Activated CD4-positive, alpha-beta T cell treated with anti-CD3 and anti-CD28 coated beads, Interleukin-2, amount 10 ng/mL, durations not matched to agents 24 days and 14 days (primary cell): ENCODE results near the gene OLFM2. TPM values are rescaled to one million over a fixed set of nuclear protein-coding genes. Genes with fewer than 3 reads are reported as not detected.

Experiments used
- DNase-seq: peaks from one replicate; pipeline ENCODE4 v3.0.0; 2022
- H3K27ac Mint-ChIP-seq: one replicate; pipeline ENCODE4 v1.8.0; 2022; ENCODE audit warnings: mild to moderate bottlenecking, mixed read lengths
- H3K27me3 Mint-ChIP-seq: one replicate; pipeline ENCODE4 v1.8.0; 2022; ENCODE audit warnings: mixed read lengths
- H3K36me3 Mint-ChIP-seq: one replicate; pipeline ENCODE4 v1.8.0; 2022; ENCODE audit warnings: low read depth, mild to moderate bottlenecking, mixed read lengths
- H3K4me1 Mint-ChIP-seq: one replicate; pipeline ENCODE4 v1.8.0; 2021; ENCODE audit warnings: mixed read lengths
- H3K4me3 Mint-ChIP-seq: one replicate; pipeline ENCODE4 v1.8.0; 2022; ENCODE audit warnings: mild to moderate bottlenecking, moderate library complexity, mixed read lengths
- H3K9me3 Mint-ChIP-seq: one replicate; pipeline ENCODE4 v1.8.0; 2021; ENCODE audit warnings: mixed read lengths
- intact Hi-C: fragments of 100-400 bp; cut with micrococcal nuclease; formaldehyde crosslinking; loops from one replicate; pipeline ENCODE4 v1.15.1; 2023
- total RNA-seq: library from RNA; stranded (reverse); gene quantifications from 2 replicates; pipeline ENCODE4 v1.2.3, GENCODE V29; 2022

Gene OLFM2
- total RNA-seq, 1 donor from 2014 or later: 0.82 TPM

- H3K27me3 Mint-ChIP-seq: no peaks in the 10 kb centered on the region
- peaks cover 2% of the 10 kb centered on the region for H3K4me1 Mint-ChIP-seq
- DNase-seq: no peak
- H3K4me3 Mint-ChIP-seq: no peak overlapping the region
- H3K27ac Mint-ChIP-seq: no peak overlapping the region
- no peaks in the 10 kb centered on the region for H3K9me3 Mint-ChIP-seq
- intact Hi-C loops: no loop called here
- H3K36me3 Mint-ChIP-seq: no peaks in the 10 kb centered on the region
These were observed 60.5 kb downstream of the OLFM2 start for GRCh38 chr19:9875796-9876195.

- Mint-ChIP-seq H3K9me3 (no peaks in the 10 kb centered on the region), H3K4me3 (no peak overlapping the region), H3K27ac (no peak overlapping the region), H3K4me1 (peaks cover 2% of the 10 kb centered on the region), H3K27me3 (no peaks in the 10 kb centered on the region), H3K36me3 (no peaks in the 10 kb centered on the region)
- intact Hi-C loops: no loop called here
- DNase-seq: no peak
These were observed 61.2 kb downstream of the OLFM2 start for GRCh38 chr19:9875031-9875627.

GRCh38 chr19:9872618-9873242 is 63.6 kb downstream of the OLFM2 start:
- Mint-ChIP-seq H3K4me3 (no peak overlapping the region), H3K36me3 (no peaks in the 10 kb centered on the region), H3K4me1 (no peaks in the 10 kb centered on the region), H3K27me3 (no peaks in the 10 kb centered on the region), H3K9me3 (no peaks in the 10 kb centered on the region), H3K27ac (peak overlapping the region; percentile 1)
- intact Hi-C loops: no loop called here
- DNase-seq: no peak

GRCh38 chr19:9871626-9872338 is 64.5 kb downstream of the OLFM2 start:
- Mint-ChIP-seq H3K4me1 (peaks cover under 1% of the 10 kb centered on the region), H3K36me3 (no peaks in the 10 kb centered on the region), H3K4me3 (no peak overlapping the region), H3K9me3 (no peaks in the 10 kb centered on the region), H3K27ac (no peak overlapping the region), H3K27me3 (no peaks in the 10 kb centered on the region)
- intact Hi-C loops: no loop called here
- no peak for DNase-seq

- Mint-ChIP-seq H3K27ac (no peak overlapping the region), H3K4me1 (peaks cover 18% of the 10 kb centered on the region), H3K4me3 (no peak overlapping the region), H3K36me3 (peaks cover 4% of the 10 kb centered on the region), H3K27me3 (no peaks in the 10 kb centered on the region), H3K9me3 (no peaks in the 10 kb centered on the region)
- intact Hi-C loops: no loop called here
- DNase-seq: no peak
These were observed 67.2 kb downstream of the OLFM2 start for GRCh38 chr19:9868983-9869617.

GRCh38 chr19:9865732-9866501 is 70.4 kb downstream of the OLFM2 start:
- H3K4me1 Mint-ChIP-seq: peaks cover 46% of the 10 kb centered on the region

GRCh38 chr19:9863759-9864158 is 72.6 kb downstream of the OLFM2 start:
- intact Hi-C loops: loop anchor here (1.0 to 2.0 kb wide), 2 partner anchors 29 to 51 kb away; partner anchors contain the start of gene PIN1
- H3K4me3 Mint-ChIP-seq: peak overlapping the region; percentile 84
- peak overlapping the region; percentile 89 for H3K27ac Mint-ChIP-seq
- peaks cover 5% of the 10 kb centered on the region for H3K36me3 Mint-ChIP-seq
- DNase-seq: peak; percentile 70
- no peaks in the 10 kb centered on the region for H3K27me3 Mint-ChIP-seq
- no peaks in the 10 kb centered on the region for H3K9me3 Mint-ChIP-seq
- peaks cover 60% of the 10 kb centered on the region for H3K4me1 Mint-ChIP-seq

More at GRCh38 chr19:9865732-9866501, 70.4 kb downstream of the OLFM2 start:
- H3K9me3 Mint-ChIP-seq: no peaks in the 10 kb centered on the region
- peak overlapping the region; percentile 67 for H3K4me3 Mint-ChIP-seq
- H3K27me3 Mint-ChIP-seq: no peaks in the 10 kb centered on the region
- H3K27ac Mint-ChIP-seq: peak overlapping the region; percentile 65
- intact Hi-C loops: no loop called here
- DNase-seq: peak; percentile 87
- peaks cover 4% of the 10 kb centered on the region for H3K36me3 Mint-ChIP-seq

GRCh38 chr19:9862938-9863337 is 73.4 kb downstream of the OLFM2 start:
- peaks cover 6% of the 10 kb centered on the region for H3K36me3 Mint-ChIP-seq
- DNase-seq: peak; percentile 81
- no peaks in the 10 kb centered on the region for H3K27me3 Mint-ChIP-seq
- H3K9me3 Mint-ChIP-seq: no peaks in the 10 kb centered on the region
- peaks cover 68% of the 10 kb centered on the region for H3K4me1 Mint-ChIP-seq
- peak overlapping the region; percentile 89 for H3K27ac Mint-ChIP-seq
- H3K4me3 Mint-ChIP-seq: peak overlapping the region; percentile 84
- intact Hi-C loops: loop anchor here (1.0 to 2.0 kb wide), 2 partner anchors 28 to 51 kb away; partner anchors contain the start of gene PIN1

GRCh38 chr19:9861503-9861902 is 74.8 kb downstream of the OLFM2 start:
- H3K27ac Mint-ChIP-seq: peak overlapping the region; percentile 89
- no peak for DNase-seq
- peak overlapping the region; percentile 60 for H3K4me3 Mint-ChIP-seq
- intact Hi-C loops: no loop called here
- no peaks in the 10 kb centered on the region for H3K27me3 Mint-ChIP-seq
- H3K4me1 Mint-ChIP-seq: peaks cover 77% of the 10 kb centered on the region
- H3K9me3 Mint-ChIP-seq: no peaks in the 10 kb centered on the region
- peaks cover 9% of the 10 kb centered on the region for H3K36me3 Mint-ChIP-seq

GRCh38 chr19:9860407-9860806 is 75.9 kb downstream of the OLFM2 start:
- Mint-ChIP-seq H3K4me3 (no peak overlapping the region), H3K27me3 (no peaks in the 10 kb centered on the region), H3K4me1 (peaks cover 71% of the 10 kb centered on the region), H3K27ac (no peak overlapping the region), H3K36me3 (peaks cover 12% of the 10 kb centered on the region), H3K9me3 (no peaks in the 10 kb centered on the region)
- intact Hi-C loops: no loop called here
- no peak for DNase-seq

GRCh38 chr19:9858766-9859165 is 77.5 kb downstream of the OLFM2 start:
- Mint-ChIP-seq H3K9me3 (no peaks in the 10 kb centered on the region), H3K36me3 (peaks cover 10% of the 10 kb centered on the region), H3K4me3 (peak overlapping the region; percentile 81), H3K4me1 (peaks cover 62% of the 10 kb centered on the region), H3K27ac (peak overlapping the region; percentile 54), H3K27me3 (no peaks in the 10 kb centered on the region)
- intact Hi-C loops: no loop called here
- DNase-seq: no peak

- Mint-ChIP-seq H3K27me3 (no peaks in the 10 kb centered on the region), H3K27ac (peak overlapping the region; percentile 85), H3K4me3 (peak overlapping the region; percentile 81), H3K9me3 (no peaks in the 10 kb centered on the region), H3K4me1 (peaks cover 56% of the 10 kb centered on the region), H3K36me3 (peaks cover 11% of the 10 kb centered on the region)
- intact Hi-C loops: no loop called here
- DNase-seq: peak; percentile 73
These were observed 78.2 kb downstream of the OLFM2 start for GRCh38 chr19:9857920-9858746.
